HepG2 (cell line): ENCODE results near the gene LTB4R. TPM values are rescaled to one million over a fixed set of nuclear protein-coding genes. Genes with fewer than 3 reads are reported as not detected.

ENCODE experiments used
- ARID2 ChIP-seq: sonication (generic); formaldehyde crosslinking; IDR thresholded peaks from 2 replicates; pipeline ENCODE4 v1.8.1; 2022; ENCODE audit warnings: mild to moderate bottlenecking, missing genetic modification reagents, borderline replicate concordance
- ATF7 ChIP-seq, 2 experiments: fragments of 450-650 bp in 1 of 2; sonication (generic) in 1 of 2; formaldehyde crosslinking in 1 of 2; IDR thresholded peaks; 2 replicates each; pipeline versions ENCODE4 v1.4.0 to v1.6.1; 2016 to 2020; ENCODE audit warnings: antibody characterized with exemption in 1 of 2, mild to moderate bottlenecking in 1 of 2, missing genetic modification reagents in 1 of 2
- CBX5 ChIP-seq: sonication (generic); formaldehyde crosslinking; IDR thresholded peaks from 2 replicates; pipeline ENCODE4 v1.4.0; 2020; ENCODE audit warnings: missing genetic modification reagents, borderline replicate concordance
- DMAP1 ChIP-seq: IDR thresholded peaks from 2 replicates; pipeline ENCODE4 v1.6.1; 2016
- HOXD1 ChIP-seq: sonication (generic); formaldehyde crosslinking; IDR thresholded peaks from 2 replicates; pipeline ENCODE4 v1.5.0; 2020; ENCODE audit warnings: missing genetic modification reagents
- NFYC ChIP-seq: IDR thresholded peaks from 2 replicates; pipeline ENCODE4 v1.6.1; 2016; ENCODE audit warnings: missing genetic modification reagents, missing compliant biosample characterization
- POLR2AphosphoS5 ChIP-seq: IDR thresholded peaks from 2 replicates; pipeline ENCODE4 v1.6.1; 2012; ENCODE audit warnings: low read depth, low read length
- PPARG ChIP-seq: conservative IDR thresholded peaks from 2 replicates; pipeline ENCODE4 v1.6.1; 2016; ENCODE audit warnings: missing biosample characterization, missing genetic modification reagents
- RAD51 ChIP-seq: fragments of 450-650 bp; IDR thresholded peaks from 2 replicates; pipeline ENCODE4 v1.6.1; 2016; ENCODE audit warnings: borderline replicate concordance
- RBAK ChIP-seq: sonication (generic); formaldehyde crosslinking; IDR thresholded peaks from 2 replicates; pipeline ENCODE4 v1.5.1; 2020; ENCODE audit warnings: mild to moderate bottlenecking, missing genetic modification reagents
- RFXANK ChIP-seq: IDR thresholded peaks from 2 replicates; pipeline ENCODE4 v1.6.1; 2016
- ZNF180 ChIP-seq: sonication (generic); formaldehyde crosslinking; IDR thresholded peaks from 2 replicates; pipeline ENCODE4 v1.4.0; 2020; ENCODE audit warnings: low read depth, missing genetic modification reagents, borderline replicate concordance
- ZNF296 ChIP-seq: sonication (generic); formaldehyde crosslinking; conservative IDR thresholded peaks from 2 replicates; pipeline ENCODE4 v1.5.0; 2020; ENCODE audit warnings: mild to moderate bottlenecking, missing genetic modification reagents
- ZNF572 ChIP-seq: sonication (generic); formaldehyde crosslinking; IDR thresholded peaks from 2 replicates; pipeline ENCODE4 v1.5.1; 2020; ENCODE audit warnings: mild to moderate bottlenecking, missing genetic modification reagents
- ZNF607 ChIP-seq: sonication (generic); formaldehyde crosslinking; IDR thresholded peaks from 2 replicates; pipeline ENCODE4 v1.5.1; 2020; ENCODE audit warnings: missing genetic modification reagents, mild to moderate bottlenecking, borderline replicate concordance
- ZNF615 ChIP-seq: sonication (generic); formaldehyde crosslinking; IDR thresholded peaks from 2 replicates; pipeline ENCODE4 v1.5.0; 2020; ENCODE audit warnings: mild to moderate bottlenecking, missing genetic modification reagents, borderline replicate concordance
- ZNF619 ChIP-seq: sonication (generic); formaldehyde crosslinking; IDR thresholded peaks from 2 replicates; pipeline ENCODE4 v1.4.0; 2020; ENCODE audit warnings: mild to moderate bottlenecking, missing genetic modification reagents
- ZNF790 ChIP-seq: sonication (generic); formaldehyde crosslinking; IDR thresholded peaks from 2 replicates; pipeline ENCODE4 v1.8.0; 2022; ENCODE audit warnings: missing genetic modification reagents, mild to moderate bottlenecking, borderline replicate concordance
- polyA plus RNA-seq, 8 experiments: library from polyadenylated mRNA; depleted of rRNA in 3 of 8; stranded (reverse) in 7 of 8; unstranded in 1 of 8; fragments of >200 nt; fragmentation: Illumina TruSeq in 4 of 8; extraction: Trizol in 4 of 8; gene quantifications; 2 replicates each; pipeline versions ENCODE4 v1.2.1 to v1.2.3, GENCODE V29; 2011 to 2016; ENCODE audit warnings: low read depth in 4 of 8, missing spikeins in 1 of 8, mixed read lengths in 1 of 8; ENCODE audit not compliant: insufficient read depth in 1 of 8
- total RNA-seq, 5 experiments: library from RNA; depleted of rRNA; stranded (reverse); fragments of >200 nt; fragmentation: Illumina TruSeq; extraction: Trizol; gene quantifications; 2 replicates each; pipeline ENCODE4 v1.2.3, GENCODE V29; 2016; ENCODE audit warnings: low read depth in 1 of 5
- TF ChIP-seq, protein P1 (sequence below): sonication (generic); formaldehyde crosslinking; IDR thresholded peaks from 2 replicates; pipeline ENCODE4 v1.4.0; 2020; ENCODE audit warnings: missing genetic modification reagents, borderline replicate concordance
- TF ChIP-seq, protein P2 (sequence below): sonication (generic); formaldehyde crosslinking; IDR thresholded peaks from 2 replicates; pipeline ENCODE4 v1.5.0; 2020; ENCODE audit warnings: mild to moderate bottlenecking, missing genetic modification reagents
- TF ChIP-seq, protein P3 (sequence below): sonication (generic); formaldehyde crosslinking; IDR thresholded peaks from 2 replicates; pipeline ENCODE4 v1.4.0; 2020; ENCODE audit warnings: mild to moderate bottlenecking, low read depth, missing genetic modification reagents
- TF ChIP-seq, protein P4 (sequence below): sonication (generic); formaldehyde crosslinking; IDR thresholded peaks from 2 replicates; pipeline ENCODE4 v1.8.0; 2022; ENCODE audit warnings: mild to moderate bottlenecking, missing genetic modification reagents, moderate library complexity
- TF ChIP-seq, protein P5 (sequence below): sonication (generic); formaldehyde crosslinking; IDR thresholded peaks from 2 replicates; pipeline ENCODE4 v1.8.0; 2022; ENCODE audit warnings: missing genetic modification reagents, low read depth, mild to moderate bottlenecking, borderline replicate concordance

LTB4R gene
- total and polyA plus RNA-seq, 2 of the 13 experiments (the other 11 are each of a cell fraction or from before 2014, with no cell fraction given), result 3.2 to 8.2 TPM

DNA sequence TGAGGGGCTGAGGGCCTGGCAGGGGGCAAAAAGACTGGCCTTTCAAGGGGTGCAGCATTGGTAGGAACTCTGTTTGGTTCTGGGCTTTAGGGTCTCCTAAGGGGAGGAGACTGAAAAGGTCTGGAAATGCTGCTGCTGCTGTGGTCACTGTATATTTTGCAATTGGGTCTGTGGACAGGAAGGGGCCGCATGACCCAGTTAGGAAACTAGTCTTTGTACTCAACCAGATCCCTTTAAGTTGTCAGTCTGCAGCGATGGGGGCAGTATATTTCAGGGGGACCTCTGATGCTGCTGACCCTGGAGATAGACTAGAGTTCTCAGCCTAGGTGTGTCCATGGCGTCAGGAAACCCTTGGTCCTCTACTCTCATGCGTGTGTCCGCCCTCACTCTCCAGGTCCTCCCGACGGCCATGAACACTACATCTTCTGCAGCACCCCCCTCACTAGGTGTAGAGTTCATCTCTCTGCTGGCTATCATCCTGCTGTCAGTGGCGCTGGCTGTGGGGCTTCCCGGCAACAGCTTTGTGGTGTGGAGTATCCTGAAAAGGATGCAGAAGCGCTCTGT is 4.0 kb downstream of the LTB4R start (continued):
- TF ChIP-seq, protein P1, sequence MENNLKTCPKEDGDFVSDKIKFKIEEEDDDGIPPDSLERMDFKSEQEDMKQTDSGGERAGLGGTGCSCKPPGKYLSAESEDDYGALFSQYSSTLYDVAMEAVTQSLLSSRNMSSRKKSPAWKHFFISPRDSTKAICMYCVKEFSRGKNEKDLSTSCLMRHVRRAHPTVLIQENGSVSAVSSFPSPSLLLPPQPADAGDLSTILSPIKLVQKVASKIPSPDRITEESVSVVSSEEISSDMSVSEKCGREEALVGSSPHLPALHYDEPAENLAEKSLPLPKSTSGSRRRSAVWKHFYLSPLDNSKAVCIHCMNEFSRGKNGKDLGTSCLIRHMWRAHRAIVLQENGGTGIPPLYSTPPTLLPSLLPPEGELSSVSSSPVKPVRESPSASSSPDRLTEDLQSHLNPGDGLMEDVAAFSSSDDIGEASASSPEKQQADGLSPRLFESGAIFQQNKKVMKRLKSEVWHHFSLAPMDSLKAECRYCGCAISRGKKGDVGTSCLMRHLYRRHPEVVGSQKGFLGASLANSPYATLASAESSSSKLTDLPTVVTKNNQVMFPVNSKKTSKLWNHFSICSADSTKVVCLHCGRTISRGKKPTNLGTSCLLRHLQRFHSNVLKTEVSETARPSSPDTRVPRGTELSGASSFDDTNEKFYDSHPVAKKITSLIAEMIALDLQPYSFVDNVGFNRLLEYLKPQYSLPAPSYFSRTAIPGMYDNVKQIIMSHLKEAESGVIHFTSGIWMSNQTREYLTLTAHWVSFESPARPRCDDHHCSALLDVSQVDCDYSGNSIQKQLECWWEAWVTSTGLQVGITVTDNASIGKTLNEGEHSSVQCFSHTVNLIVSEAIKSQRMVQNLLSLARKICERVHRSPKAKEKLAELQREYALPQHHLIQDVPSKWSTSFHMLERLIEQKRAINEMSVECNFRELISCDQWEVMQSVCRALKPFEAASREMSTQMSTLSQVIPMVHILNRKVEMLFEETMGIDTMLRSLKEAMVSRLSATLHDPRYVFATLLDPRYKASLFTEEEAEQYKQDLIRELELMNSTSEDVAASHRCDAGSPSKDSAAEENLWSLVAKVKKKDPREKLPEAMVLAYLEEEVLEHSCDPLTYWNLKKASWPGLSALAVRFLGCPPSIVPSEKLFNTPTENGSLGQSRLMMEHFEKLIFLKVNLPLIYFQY (CRISPR knock-in tag), result peak; percentile 95
- TF ChIP-seq CBX5 (CRISPR knock-in tag), result no peak; the same call in 1 of the 2 replicates
- TF ChIP-seq, protein P2, sequence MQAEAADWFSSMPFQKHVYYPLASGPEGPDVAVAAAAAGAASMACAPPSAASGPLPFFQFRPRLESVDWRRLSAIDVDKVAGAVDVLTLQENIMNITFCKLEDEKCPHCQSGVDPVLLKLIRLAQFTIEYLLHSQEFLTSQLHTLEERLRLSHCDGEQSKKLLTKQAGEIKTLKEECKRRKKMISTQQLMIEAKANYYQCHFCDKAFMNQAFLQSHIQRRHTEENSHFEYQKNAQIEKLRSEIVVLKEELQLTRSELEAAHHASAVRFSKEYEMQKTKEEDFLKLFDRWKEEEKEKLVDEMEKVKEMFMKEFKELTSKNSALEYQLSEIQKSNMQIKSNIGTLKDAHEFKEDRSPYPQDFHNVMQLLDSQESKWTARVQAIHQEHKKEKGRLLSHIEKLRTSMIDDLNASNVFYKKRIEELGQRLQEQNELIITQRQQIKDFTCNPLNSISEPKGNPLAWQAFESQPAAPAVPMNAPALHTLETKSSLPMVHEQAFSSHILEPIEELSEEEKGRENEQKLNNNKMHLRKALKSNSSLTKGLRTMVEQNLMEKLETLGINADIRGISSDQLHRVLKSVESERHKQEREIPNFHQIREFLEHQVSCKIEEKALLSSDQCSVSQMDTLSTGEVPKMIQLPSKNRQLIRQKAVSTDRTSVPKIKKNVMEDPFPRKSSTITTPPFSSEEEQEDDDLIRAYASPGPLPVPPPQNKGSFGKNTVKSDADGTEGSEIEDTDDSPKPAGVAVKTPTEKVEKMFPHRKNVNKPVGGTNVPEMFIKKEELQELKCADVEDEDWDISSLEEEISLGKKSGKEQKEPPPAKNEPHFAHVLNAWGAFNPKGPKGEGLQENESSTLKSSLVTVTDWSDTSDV (CRISPR knock-in tag), result no peak
- 0 out of 2 replicates have a peak, but pooled peaks have one; percentile 10 for TF ChIP-seq PPARG (CRISPR knock-in tag)
- no peak for TF ChIP-seq NFYC (CRISPR knock-in tag)
- TF ChIP-seq DMAP1, result no peak
- no peak for TF ChIP-seq HOXD1 (CRISPR knock-in tag)
- no peak for TF ChIP-seq ARID2
- TF ChIP-seq ATF7 (IDR thresholded peaks at IDR 0.05), result no peak
- no peak for TF ChIP-seq ATF7 (CRISPR knock-in tag; IDR thresholded peaks at IDR 0.05)
- TF ChIP-seq, protein P3, sequence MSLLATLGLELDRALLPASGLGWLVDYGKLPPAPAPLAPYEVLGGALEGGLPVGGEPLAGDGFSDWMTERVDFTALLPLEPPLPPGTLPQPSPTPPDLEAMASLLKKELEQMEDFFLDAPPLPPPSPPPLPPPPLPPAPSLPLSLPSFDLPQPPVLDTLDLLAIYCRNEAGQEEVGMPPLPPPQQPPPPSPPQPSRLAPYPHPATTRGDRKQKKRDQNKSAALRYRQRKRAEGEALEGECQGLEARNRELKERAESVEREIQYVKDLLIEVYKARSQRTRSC, result no peak
- TF ChIP-seq RFXANK (CRISPR knock-in tag), result no peak
- no peak for TF ChIP-seq ZNF296 (CRISPR knock-in tag)
- TF ChIP-seq RAD51, result no peak
- TF ChIP-seq ZNF615, result no peak
- TF ChIP-seq POLR2AphosphoS5, result no peak
- TF ChIP-seq ZNF619 (CRISPR knock-in tag), result no peak; the same call in 1 of the 2 replicates
- no peak for TF ChIP-seq ZNF180 (CRISPR knock-in tag)
- TF ChIP-seq, protein P4, sequence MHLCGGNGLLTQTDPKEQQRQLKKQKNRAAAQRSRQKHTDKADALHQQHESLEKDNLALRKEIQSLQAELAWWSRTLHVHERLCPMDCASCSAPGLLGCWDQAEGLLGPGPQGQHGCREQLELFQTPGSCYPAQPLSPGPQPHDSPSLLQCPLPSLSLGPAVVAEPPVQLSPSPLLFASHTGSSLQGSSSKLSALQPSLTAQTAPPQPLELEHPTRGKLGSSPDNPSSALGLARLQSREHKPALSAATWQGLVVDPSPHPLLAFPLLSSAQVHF, result no peak
- peak; percentile 12; the same call in 1 of the 2 replicates for TF ChIP-seq ZNF607
- no peak for TF ChIP-seq ZNF790 (CRISPR knock-in tag)
- no peak for TF ChIP-seq RBAK (CRISPR knock-in tag)
- TF ChIP-seq, protein P5, sequence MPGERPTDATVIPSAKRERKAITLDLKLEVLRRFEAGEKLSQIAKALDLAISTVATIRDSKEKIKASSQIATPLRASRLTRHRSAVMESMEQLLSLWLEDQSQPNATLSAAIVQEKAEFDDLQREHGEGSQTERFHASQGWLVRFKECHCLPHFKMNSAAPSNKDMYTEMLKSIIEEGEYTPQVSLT, result no peak
- TF ChIP-seq ZNF572 (CRISPR knock-in tag), result no peak
